KBM-7 (cell line): ENCODE results near the gene MGLL.
"Not testable (repeated sequence)": the region's sequence is repeated elsewhere in the genome, so short reads cannot be mapped to it uniquely, and the experiment has no call there.

Experiments used
- DNase-seq: peaks from one replicate; pipeline ENCODE4 v3.0.0-alpha.2; 2015
- in situ Hi-C: fragments of 300-500 bp; cut with MboI; formaldehyde crosslinking; loops from 2 replicates; pipeline ENCODE4 v1.14.3; 2020; ENCODE audit warnings: low sequenced_read_pairs, low pct_unique_long_range_greater_than_20kb, mixed read lengths

The MGLL gene

DNA sequence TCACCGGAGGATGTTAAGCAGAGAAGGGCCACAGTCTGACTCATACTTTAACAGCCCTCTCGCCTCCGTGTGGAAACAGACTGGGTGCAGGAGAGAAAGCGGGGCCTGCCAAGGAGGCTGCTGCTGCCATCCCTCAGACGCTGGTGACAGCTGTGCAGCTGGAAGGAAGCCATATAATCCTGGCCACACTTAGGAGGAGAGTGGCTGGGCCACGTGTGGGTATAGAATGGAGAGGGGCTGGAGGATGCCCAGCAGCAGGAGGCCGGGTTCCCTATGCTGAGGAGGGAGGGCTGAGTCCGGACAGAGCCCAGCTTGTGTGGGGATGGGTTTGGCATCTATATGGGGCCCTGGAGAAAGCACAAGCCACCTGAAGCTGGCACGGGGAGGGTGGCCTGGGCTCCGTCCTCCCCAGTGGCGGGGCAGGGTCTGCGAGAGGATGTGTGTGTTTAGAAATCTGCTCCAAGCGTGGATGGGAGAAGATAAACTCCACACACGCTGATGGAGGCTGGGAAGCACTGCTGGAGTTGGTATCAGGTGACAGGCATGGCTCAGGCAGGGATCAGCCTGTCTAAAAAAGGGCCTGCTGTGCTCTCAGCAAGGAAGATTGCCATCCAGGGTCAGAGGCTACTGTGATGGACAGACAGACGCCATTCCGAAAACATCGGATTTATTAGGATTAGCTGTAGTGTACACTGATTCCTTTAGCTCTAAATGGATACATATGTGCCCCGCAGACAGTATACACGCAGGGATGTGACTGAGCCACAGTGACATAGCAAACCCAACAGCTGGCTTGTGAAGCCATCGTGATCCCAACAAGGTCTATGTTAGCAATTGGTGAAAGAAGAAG lies 133.7 kb downstream of the MGLL start:
- in situ Hi-C loops, result no loop called here
- DNase-seq, result no peak

DNA sequence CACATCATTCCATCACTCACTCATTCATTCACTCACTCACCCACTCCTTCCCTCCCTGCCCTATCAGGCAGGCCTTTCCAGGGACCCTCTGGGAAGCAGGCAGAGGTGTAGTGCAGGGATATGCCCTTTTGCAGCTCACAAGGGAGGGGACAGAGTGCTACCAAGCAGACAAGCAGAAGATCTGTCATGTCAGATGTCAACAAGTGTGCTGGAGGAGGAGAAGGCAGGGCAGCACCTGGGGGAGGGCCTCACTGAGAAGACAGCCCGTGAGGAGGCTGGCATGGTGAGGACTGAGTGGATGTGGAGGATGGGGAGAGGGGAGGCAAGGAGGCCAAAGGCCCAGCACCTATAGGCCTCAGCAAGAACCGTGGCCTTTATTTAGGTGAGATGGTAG lies 134.3 kb downstream of the MGLL start:
- no peak for DNase-seq

DNA sequence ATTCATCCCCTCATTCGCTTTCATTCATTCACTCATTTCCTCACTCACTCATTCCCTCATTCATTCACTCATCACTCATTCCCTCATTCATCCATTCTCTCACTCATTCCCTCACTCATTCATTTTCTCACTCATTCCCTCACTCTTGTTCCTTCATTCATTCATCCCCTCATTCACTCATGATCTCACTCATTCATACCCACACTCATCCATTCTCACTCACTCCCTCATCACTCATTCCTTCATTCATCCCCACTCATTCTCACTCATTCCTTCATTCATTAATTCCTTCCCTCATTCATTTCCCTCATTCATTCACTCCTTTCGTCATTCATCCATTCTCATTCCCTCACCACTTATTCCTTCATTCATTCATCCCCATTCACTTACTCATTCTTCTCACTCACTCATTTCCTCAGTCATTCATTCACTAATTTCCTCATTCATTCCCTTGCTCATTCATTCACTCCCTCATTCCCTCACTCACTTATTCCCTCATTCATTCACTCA lies 135.0 kb downstream of the MGLL start:
- DNase-seq, result no peak
- in situ Hi-C loops, result no loop called here

More for the DNA sequence above, 134.3 kb downstream of the MGLL start:
- in situ Hi-C loops, result no loop called here

DNA sequence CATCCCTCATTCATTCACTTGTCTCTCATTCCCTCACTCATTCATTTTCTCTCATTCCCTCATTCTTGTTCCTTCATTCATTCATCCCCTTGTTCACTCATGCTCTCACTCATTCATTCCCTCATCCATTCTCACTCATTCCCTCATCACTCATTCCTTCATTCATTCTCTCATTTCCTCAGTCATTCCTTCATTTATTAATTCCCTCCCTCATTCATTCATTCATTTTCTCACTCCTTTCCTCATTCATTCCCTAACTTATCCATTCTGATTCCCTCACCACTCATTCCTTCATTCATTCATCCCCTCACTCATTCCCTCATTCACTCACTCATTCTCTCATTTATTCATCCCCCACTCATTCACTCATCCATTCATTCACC lies 135.8 kb downstream of the MGLL start:
- no peak for DNase-seq
- in situ Hi-C loops, result no loop called here

DNA sequence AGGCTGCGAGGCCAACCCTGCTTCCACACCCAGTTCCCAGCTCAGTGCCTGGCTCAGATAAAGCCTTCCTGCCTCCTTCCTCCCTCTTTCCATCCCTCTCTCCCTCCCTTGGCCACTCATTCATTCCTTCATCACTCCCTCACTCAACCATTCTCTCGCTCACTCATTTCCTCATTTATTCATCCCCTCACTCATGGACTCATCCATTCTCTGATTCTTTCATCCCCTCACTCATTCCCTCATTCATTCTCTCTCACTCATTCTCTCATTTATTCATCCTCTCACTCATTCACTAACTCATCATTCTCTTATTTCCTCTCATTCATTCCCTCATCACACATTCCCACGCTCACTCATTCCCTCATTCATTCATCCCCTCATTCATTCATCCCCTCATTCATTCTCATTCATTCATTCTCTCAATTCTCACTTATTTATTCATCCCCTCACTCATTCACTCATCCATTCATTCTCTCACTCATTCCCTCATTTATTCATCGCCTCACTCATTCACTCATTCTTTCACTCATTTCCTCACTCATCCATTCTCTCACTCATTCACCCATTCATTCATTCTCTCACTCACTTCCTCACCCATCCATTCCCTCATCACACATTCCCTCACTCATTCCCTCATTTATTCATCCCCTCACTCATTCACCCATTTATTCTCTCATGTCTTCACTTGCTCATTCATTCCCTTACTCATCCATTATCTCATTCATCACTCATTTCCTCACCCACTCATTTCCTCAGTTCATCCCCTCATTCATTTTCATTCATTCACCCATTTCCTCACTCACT lies 136.4 kb downstream of the MGLL start:
- DNase-seq, result no peak
- in situ Hi-C loops, result no loop called here

DNA sequence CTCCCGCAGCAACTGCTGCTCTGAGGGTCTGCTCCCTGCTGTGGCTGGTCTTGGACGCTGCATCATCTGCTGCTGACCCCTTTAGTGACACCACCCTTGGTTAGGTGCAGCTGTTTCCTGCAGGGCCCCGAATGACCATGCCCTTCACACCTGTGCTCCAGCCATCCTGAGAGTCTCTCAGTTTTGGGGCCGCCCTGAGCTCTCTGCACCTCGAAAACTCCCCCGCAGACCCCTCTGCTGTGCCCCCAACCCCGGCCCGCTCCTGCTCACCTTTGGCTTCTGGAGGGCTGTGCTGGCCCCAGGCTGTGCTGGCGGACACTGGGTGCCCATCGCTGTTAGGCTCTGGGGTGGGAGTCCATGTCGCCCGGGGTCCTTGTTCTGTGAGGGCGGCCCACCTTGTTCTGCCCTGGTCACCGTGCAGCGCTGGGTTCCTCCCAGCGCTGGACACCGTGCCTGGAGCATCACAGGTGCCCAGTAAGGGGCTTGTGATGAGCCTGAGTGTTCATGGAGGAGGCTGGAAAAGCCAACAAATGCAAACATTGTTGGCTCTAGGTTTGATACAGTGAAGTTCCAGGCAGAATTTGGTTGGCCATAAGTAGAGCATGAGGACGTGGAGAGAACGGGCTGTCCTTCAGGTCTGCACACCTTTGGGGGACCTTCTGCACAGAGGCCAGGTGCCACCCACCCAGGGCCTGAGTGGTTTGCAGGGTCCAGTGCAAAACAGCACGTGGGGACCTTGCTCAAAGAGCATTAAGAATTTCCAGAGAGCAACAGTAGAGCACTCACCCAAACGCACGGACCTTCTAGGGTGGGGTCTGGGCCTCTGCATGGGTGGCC lies 137.2 kb downstream of the MGLL start:
- in situ Hi-C loops, result no loop called here

DNA sequence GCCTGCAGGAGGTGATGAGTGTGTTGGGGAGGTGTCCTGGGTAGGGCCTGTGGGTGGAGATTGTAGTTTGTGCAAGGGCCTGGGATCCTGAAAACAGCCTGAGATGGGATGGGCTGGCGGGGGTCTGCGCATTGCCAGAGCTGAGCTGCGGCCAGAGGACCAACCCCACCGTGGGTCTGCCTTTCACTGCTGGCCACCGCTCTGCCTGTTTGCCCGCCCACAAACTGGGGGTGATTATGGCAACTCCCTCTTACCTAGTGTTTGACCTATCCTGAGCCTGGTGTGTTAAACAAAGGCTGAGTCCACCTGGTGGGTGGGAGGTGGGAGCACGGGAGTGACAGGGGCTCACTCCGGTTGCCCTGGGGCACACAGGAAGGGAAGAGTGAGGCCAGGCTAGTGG lies 139.8 kb downstream of the MGLL start:
- DNase-seq, result no peak
- in situ Hi-C loops, result no loop called here

More for the DNA sequence above, 137.2 kb downstream of the MGLL start:
- no peak for DNase-seq

DNA sequence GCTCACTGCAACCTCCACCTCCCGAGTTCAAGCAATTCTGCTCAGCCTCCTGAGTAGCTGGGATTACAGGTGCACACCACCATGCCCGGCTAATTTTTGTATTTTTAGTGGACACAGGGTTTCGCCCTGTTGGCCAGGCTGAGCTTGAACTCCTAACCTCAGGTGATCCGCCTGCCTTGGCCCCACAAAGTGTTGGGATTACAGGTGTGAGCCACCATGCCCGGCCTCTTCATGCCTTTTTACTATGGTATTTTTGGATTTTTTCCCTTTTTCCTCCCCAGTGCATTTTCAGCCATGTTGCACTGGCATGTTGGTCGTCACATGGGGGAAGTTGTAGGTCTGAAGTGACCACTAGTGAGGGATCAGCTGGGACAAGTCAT lies 140.2 kb downstream of the MGLL start:
- DNase-seq, in situ Hi-C loops: not testable (repeated sequence)

DNA sequence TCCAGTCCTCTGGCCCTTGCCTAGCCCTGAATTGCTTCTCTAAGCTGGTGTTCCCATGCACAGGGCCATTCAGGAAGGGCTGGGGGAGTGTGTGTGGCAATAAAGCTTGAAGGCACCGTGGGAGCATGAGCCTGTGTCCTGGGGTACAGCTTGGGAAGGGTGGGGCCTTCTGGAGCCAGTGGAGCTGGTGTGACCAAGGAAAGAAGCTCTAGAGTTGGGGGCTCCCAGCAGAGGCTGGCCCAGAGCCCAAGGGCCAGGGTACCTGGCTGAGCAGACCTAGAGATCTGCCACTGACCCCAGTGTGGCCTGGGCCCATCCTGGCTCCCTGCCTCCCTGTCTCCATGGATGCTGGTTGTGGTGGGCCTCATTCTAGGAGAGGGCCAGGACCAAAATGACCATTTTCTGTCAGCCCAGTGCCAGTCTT lies 141.5 kb downstream of the MGLL start:
- in situ Hi-C loops, result no loop called here
- no peak for DNase-seq

DNA sequence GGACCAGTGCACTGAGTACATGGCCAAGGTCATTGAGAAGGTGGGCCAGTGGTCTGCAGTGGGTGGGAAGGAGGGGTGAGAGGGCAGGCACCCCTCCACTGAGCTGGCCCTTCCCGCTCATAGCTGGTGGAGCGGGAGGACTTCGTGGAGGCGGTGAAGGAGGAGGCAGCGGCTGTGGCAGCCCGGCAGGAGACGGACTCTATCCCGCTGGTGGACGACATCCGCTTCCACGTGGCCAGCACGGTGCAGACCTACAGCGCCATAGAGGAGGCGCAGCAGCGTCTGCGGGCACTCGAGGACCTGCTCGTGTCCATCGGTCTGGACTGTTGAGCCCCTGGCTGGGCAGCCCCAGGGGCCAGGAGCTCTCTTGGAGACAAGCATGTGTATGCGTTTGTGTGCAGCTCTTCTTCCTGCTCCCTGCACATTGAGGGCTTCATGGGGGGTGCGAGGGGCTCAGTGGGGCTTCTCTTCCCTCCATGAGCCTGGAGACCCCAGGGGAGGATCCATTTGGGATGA lies 142.1 kb downstream of the MGLL start:
- in situ Hi-C loops, result no loop called here

DNA sequence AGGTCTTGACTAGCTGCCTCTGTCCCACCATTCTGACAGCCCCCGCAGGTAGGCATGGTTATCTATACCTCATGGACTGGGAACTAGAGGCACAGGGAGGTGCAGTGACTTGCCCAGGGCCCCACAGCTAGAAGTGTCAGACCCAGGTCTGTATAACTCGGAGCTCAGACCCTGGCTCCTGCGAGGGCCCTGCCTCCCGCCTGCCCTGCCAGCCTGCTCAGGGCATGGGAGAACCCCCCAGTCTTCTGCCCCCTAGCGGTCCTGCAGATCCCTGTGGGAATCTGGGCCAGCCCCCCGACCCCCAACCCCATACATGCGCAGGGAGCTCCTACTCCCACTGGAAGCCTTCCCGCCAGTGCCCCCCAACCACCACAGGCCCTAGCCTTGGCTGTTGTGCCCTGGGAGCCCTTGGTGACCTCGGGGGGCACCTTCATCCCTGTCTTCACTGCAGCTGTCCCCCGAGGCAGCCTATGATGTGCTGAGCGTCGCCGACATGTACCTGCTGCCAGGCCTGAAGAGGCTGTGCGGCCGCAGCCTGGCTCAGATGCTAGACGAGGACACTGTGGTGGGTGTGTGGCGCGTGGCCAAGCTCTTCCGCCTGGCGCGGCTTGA lies 142.7 kb downstream of the MGLL start:
- no peak for DNase-seq
- in situ Hi-C loops, result no loop called here

More for the DNA sequence above, 142.1 kb downstream of the MGLL start:
- DNase-seq, result no peak

DNA sequence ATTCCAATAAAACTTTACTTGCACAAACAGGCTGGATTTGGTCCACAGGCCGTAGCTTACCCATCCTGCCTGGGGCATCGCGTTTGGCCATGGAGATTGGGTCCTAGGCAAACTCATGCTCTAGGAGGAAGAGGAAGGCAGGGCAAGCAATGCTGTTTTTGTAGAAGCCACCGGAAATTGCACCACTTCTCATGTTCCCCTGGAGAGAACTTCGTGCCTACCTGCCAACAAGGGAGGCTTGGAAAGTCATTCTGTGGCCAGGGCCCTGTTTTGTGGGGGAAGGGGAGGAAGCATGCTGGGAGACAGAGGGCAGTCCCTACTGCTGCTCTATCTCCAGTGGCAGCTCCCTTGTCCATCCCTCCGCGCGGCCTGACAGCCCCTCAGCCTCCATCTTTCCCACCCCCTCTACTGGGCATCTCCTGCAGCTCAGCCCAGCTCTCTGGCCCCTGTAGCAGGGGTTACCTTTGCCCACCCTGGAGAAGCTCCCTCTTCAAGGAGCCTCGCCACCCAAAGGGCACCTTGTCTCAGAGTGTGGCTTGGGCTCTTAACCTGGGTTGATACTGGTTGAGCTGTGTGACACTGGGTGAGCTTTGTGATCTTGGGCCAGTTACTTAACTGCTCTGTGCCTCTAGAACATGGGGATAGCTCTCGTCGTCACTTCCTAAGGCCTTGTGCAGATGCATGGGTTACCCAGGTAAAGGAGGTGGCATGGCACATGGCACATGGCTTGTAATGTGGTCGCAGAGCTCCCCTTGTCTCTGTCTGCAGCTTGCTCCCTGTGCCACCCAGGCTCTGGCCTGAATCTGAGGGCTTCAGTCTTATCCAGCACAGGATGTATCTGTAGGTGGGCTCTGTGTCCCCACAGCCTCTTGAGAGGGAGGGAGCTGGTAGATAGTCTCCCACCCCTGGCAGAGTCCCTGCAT lies 143.4 kb downstream of the MGLL start:
- in situ Hi-C loops, result no loop called here
- DNase-seq, result peak; percentile 73

DNA sequence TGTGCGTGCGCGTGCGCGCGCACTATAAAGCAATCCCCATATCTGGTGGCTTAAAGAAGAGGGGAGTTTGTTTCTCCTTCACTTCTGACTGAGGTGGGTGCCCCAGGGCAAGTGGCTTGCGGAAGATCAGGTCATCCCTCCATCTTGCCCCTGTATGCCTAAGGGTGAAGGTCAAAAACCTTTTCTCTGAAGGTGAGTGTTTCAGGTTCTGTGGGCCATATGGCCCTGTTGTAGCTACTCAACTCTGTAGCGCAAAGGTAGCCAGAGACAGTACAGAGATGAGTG lies 144.1 kb downstream of the MGLL start:
- in situ Hi-C loops, result no loop called here
- DNase-seq, result no peak

DNA sequence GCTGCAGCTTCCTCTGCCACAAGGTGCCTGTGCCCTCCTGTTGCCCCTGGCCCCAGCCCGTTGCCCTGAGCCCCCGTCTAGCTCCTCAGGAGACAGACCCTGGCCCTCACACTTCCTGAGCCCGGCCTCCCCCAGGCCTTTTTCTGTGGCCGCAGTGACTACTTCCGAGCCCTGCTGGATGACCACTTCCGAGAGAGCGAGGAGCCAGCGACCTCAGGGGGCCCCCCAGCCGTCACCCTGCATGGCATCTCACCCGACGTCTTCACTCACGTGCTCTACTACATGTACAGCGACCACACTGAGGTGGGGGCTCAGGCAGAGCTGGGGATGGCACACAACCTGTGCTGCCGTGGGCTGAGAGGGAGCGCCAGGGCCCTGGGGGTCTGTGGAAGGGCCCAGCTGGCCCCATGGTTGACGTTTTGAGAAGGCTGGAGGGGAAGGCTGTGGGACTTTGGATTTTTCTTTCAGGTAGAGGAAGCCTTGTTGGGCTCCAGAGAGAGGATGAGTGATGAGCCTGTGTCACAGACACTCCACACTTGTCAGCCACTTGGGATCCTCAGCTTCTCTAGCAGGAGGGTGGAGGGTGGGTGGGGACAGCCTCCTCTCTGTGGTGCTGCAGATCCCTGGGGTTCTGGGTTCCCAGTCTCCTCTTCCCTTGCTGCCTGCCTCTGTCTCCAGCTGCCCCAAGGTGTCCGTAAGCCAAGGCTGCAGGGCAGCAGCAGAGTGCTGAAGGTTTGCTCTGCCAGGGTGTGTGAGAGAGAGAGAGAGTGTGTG lies 144.6 kb downstream of the MGLL start:
- in situ Hi-C loops, result no loop called here
- no peak for DNase-seq

DNA sequence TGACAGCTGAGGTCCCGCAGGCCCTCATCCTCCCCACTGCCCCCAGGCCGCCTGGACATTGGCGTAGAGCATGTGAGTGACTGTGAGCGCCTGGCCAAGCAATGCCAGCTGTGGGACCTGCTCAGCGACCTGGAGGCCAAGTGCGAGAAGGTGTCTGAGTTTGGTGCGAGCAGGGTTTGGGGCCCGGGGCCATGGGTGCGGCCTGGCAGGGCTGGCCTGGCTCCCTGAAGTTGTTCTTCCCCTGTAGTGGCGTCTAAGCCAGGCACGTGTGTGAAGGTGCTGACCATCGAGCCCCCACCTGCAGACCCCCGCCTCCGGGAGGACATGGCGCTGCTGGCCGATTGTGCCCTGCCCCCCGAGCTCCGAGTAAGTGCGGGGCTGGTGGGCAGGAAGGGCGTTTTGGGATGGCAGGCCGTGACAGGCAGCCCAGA lies 145.4 kb downstream of the MGLL start:
- in situ Hi-C loops, result no loop called here
- no peak for DNase-seq

DNA sequence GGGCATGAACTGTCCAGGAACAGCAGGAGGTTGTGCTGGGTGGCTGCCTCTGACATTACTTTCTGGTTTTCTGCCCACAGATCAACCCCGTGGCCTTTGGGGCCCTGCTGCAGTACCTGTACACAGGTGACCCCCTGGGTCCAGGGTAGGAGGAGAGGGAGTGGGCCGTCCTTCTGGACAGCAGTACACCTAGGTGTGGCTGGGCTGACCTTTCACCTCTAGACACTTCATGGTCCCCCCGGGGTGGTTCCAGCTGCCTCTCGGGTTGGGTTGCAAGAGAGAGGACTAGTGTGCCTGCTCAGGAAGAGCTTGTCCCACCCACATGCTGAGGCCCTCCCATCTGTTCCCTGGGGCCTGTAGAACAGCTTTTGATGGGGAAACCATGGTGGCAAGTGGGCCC lies 145.9 kb downstream of the MGLL start:
- no peak for DNase-seq
- in situ Hi-C loops, result no loop called here

DNA sequence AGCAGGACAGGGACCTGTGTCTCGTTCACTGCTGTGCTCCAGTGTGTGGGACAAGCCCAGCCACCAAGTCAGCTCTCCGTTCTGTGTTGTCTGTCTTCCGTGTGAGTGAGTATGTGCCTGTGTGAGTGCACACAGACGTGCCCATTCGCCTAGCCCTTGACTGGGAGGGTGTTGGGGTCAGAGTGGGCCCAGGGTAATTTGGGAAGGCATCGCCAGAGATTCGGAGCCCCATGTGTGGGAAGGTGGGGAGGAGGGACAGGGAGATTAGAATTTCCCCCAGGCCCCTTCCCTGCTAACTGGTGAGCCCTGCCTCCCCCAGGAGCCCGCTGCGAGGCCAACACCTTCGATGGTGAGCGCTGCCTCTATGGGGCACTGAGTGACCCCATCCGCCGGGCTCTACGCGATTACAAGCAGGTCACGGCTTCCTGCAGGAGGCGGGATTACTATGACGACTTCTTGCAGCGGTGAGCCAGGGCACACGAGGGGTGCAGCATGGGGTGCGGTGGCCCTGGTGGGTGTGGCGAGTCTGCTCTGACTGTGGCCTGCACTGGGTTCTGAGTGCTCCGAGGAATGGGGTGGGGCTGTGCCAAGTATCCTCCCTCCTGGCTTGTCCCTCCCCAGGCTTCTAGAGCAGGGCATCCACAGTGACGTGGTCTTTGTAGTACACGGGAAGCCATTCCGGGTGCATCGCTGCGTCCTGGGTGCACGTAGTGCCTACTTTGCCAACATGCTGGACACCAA lies 146.5 kb downstream of the MGLL start:
- DNase-seq, result no peak
- in situ Hi-C loops, result no loop called here
